GM12878 (cell line): Measurements from ENCODE around the gene NHSL1. TPM values are rescaled to one million over a fixed set of nuclear protein-coding genes. Genes with fewer than 3 reads are reported as not detected.

Experiments
- ATAC-seq: fragments of 200-7000 bp; cut with Tn5 transposase; 3 replicates; pipeline ENCODE4 v1.9.1; 2020; ENCODE audit warnings: mild to moderate bottlenecking, moderate library complexity
- BruUV-seq: library from RNA; stranded (reverse); fragments of 400-500 nt; replicated peaks from 2 replicates; lab custom pipeline; 2021; lab: Mats Ljungman, UMichigan
- CTCF ChIA-PET: fragments of 300-600 bp; sonication (Branson Sonifier 250); formaldehyde crosslinking; extraction: SDS; loops from one replicate; lab custom pipeline; 2021; ENCODE audit warnings: inconsistent platforms; lab: Yijun Ruan, JAX
- POLR2A ChIA-PET: fragments of 350-600 bp; formaldehyde crosslinking; extraction: SDS; loops from one replicate; lab custom pipeline; 2021; ENCODE audit warnings: inconsistent platforms; lab: Charles Lee
- RAD21 ChIA-PET: fragments of 300-600 bp; sonication (Branson Sonifier 250); formaldehyde crosslinking; loops from one replicate; lab custom pipeline; 2023; ENCODE audit warnings: antibody characterized with exemption; ENCODE audit not compliant: unreplicated experiment; lab: Charles Lee
- SMC1A ChIA-PET: fragments of 300-600 bp; sonication (Branson Sonifier 250); formaldehyde crosslinking; loops from one replicate; lab custom pipeline; 2023; ENCODE audit not compliant: unreplicated experiment, uncharacterized antibody; lab: Charles Lee
- DNase-seq: peaks from one replicate; pipeline ENCODE4 v3.0.0-alpha.2; 2011; ENCODE audit warnings: low read depth, low spot score
- FAIRE-seq: peaks from 3 replicates; lab custom pipeline; 2011; peaks lifted over from hg19 to GRCh38; lab: Jason Lieb, UNC
- H2AFZ ChIP-seq: 2 replicates; pipeline ENCODE4 v1.6.0; 2011; ENCODE audit warnings: low read depth, low read length, control low read depth; ENCODE audit not compliant: control insufficient read depth
- H3K27ac ChIP-seq: 2 replicates; pipeline ENCODE4 v1.5.1; 2011; ENCODE audit warnings: control low read depth; ENCODE audit not compliant: control insufficient read depth, insufficient read depth
- H3K27me3 ChIP-seq, 2 experiments: replicated peaks in 1 of 2; 2 replicates each; pipeline versions ENCODE4 v1.6.0 to v1.6.1; 2011; ENCODE audit warnings: low read length in 1 of 2; ENCODE audit not compliant: control insufficient read depth in 2 of 2, insufficient read depth in 2 of 2
- H3K36me3 ChIP-seq, 2 experiments: 2 replicates each; pipeline ENCODE4 v1.5.1; 2011; ENCODE audit warnings: low read length in 1 of 2; ENCODE audit not compliant: control insufficient read depth in 2 of 2, insufficient read depth in 2 of 2
- H3K4me1 ChIP-seq: 2 replicates; pipeline ENCODE4 v1.6.1; 2011; ENCODE audit warnings: mild to moderate bottlenecking, low read length, moderate library complexity, mixed read lengths; ENCODE audit not compliant: control insufficient read depth, insufficient read depth
- H3K4me2 ChIP-seq: 2 replicates; pipeline ENCODE4 v1.6.0; 2011; ENCODE audit warnings: control low read depth; ENCODE audit not compliant: control insufficient read depth, insufficient read depth
- H3K4me3 ChIP-seq: fragments of 200-600 bp; sonication (generic); 2 replicates; pipeline ENCODE4 v1.5.1; 2016
- H3K79me2 ChIP-seq: 2 replicates; pipeline ENCODE4 v1.6.0; 2011; ENCODE audit warnings: low read length; ENCODE audit not compliant: control insufficient read depth, insufficient read depth
- H3K9ac ChIP-seq: 2 replicates; pipeline ENCODE4 v1.8.0; 2011; ENCODE audit warnings: low read length, control low read depth, mixed read lengths; ENCODE audit not compliant: control insufficient read depth, insufficient read depth
- H3K9me3 ChIP-seq: replicated peaks from 3 replicates; pipeline ENCODE4 v1.5.1; 2011; ENCODE audit warnings: mild to moderate bottlenecking, low read length; ENCODE audit not compliant: control insufficient read depth, insufficient read depth
- H4K20me1 ChIP-seq: 2 replicates; pipeline ENCODE4 v1.6.0; 2011; ENCODE audit not compliant: control insufficient read depth, insufficient read depth
- SPI1 ChIP-seq: IDR thresholded peaks from 2 replicates; pipeline ENCODE4 v1.6.1; 2011; ENCODE audit warnings: low read depth, mild to moderate bottlenecking, low read length, moderate library complexity, borderline replicate concordance; ENCODE audit not compliant: insufficient read depth
- WGBS: methylation state at CpG from one replicate; pipeline ENCODE4 v1.1.6; 2016; ENCODE audit warnings: low lambda C conversion rate; ENCODE audit not compliant: insufficient replicate concordance, insufficient coverage; ENCODE audit errors: missing lambda C conversion rate; 5-methylcytosine and 5-hydroxymethylcytosine counted together
- in situ Hi-C: fragments of 300-500 bp; cut with MboI; formaldehyde crosslinking; loops from 9 replicates; pipeline ENCODE4 v1.14.3; 2018; ENCODE audit warnings: mixed read lengths
- intact Hi-C: fragments of 100-400 bp; cut with micrococcal nuclease; formaldehyde crosslinking; loops from one replicate; pipeline ENCODE4 v1.14.2; 2022; ENCODE audit not compliant: unreplicated experiment
- polyA plus RNA-seq, 11 experiments: library from polyadenylated mRNA; depleted of rRNA in 4 of 11; unstranded in 6 of 11; stranded (reverse) in 5 of 11; fragments of >200 nt; fragmentation: Nextera tagmentation in 4 of 11; fragmentation: Illumina TruSeq in 1 of 11; extraction: Ambion mirVana in 4 of 11; extraction: Trizol in 1 of 11; gene quantifications; 1 replicate in 1 of 11; 2 replicates in 10 of 11; pipeline versions ENCODE4 v1.2.1 to v1.2.3, GENCODE V29; 2011 to 2016; ENCODE audit warnings: inconsistent platforms in 2 of 11, missing spikeins in 2 of 11, low read depth in 1 of 11
- total RNA-seq, 4 experiments: library from RNA; depleted of rRNA in 3 of 4; stranded (reverse); fragments of >200 nt in 3 of 4; fragmentation: Illumina TruSeq in 1 of 4; extraction: Trizol in 1 of 4; gene quantifications; 2 replicates each; pipeline versions ENCODE4 v1.2.1 to v1.2.3, GENCODE V29; 2013 to 2021
- TF ChIP-seq, protein P1 (sequence below): IDR thresholded peaks from 2 replicates; pipeline ENCODE4 v1.6.1; 2012; ENCODE audit warnings: improper control_type of control experiment, low read depth, low read length; ENCODE audit not compliant: insufficient replicate concordance

Gene NHSL1
- total and polyA plus RNA-seq, 10 of the 15 experiments (the other 5 are each of a cell fraction or from before 2014, with no cell fraction given) = 0.26 to 14.1 (median 0.90) TPM

DNA sequence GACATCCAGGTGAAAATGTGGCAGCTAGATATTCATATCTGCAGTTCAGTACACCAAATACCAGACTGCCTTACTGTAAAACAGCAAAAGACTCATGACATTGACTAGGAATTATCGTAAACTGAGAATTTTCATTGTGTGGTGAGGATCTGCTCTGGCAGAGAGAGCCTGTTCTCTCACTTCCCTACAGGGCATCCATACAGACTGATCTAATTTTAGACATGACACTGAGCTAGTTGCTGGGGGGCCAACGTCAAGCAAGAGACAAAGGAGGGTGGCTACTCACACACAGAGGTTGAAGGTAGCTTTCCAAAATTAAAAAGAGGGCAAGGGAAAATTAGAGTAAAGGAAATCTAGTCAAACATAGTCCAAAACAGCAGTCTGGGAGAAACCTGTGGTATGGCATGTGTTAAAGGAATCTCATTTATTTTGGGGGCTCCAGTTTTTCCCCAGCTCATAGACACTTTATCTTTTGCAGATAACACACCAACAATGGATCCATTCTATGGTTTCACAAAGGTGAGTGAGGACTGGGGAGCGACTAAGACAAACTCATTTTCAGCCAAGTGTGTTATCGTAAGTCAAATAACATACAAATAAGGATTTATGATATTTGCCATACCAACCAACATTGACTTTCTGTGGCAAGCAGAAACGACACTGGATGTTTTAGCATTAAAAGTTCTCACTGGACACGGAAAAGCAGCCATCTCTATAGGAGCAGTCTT, 36.6 kb upstream of the NHSL1 start:
- FAIRE-seq = no peak
- no peak overlapping the region for H2AFZ ChIP-seq
- no peaks in the 10 kb centered on the region; a peak in 1 of 4 replicates for H3K27me3 ChIP-seq
- H3K9ac ChIP-seq = no peak overlapping the region
- no peak overlapping the region for H3K4me3 ChIP-seq
- ChIA-PET RAD21 (interaction anchor here (0.6 to 1.6 kb wide), 2 partner anchors 11 to 13 kb away, joined by 3 to 5 read pairs; no protein-coding TSS in a partner anchor), SMC1A (interaction anchor here (1.0 to 2.5 kb wide), 7 partner anchors 9 to 24 kb away, joined by 3 to 9 read pairs (median 3); no protein-coding TSS in a partner anchor), POLR2A (interaction anchor here (1.5 kb wide), 1 partner anchor 13 kb away, joined by 3 read pairs; no protein-coding TSS in a partner anchor), CTCF (interaction anchor here (0.9 to 4.2 kb wide), 5 partner anchors 11 to 55 kb away, joined by 3 to 25 read pairs (median 4); no protein-coding TSS in a partner anchor)
- 41% methylated on average over 6 of the region's 6 CpGs for WGBS
- no peak; the same call in 2 of the 3 replicates for ATAC-seq
- no peak overlapping the region for H3K4me2 ChIP-seq
- no peaks in the 10 kb centered on the region for H3K4me1 ChIP-seq
- BruUV-seq = no TSS peak
- no peaks in the 10 kb centered on the region for H3K9me3 ChIP-seq
- in situ Hi-C loops = no loop called here
- no peaks in the 10 kb centered on the region for H3K79me2 ChIP-seq
- intact Hi-C loops = no loop called here
- TF ChIP-seq SPI1 = peak; percentile 25; the same call in 1 of the 2 replicates
- TF ChIP-seq, protein P1, sequence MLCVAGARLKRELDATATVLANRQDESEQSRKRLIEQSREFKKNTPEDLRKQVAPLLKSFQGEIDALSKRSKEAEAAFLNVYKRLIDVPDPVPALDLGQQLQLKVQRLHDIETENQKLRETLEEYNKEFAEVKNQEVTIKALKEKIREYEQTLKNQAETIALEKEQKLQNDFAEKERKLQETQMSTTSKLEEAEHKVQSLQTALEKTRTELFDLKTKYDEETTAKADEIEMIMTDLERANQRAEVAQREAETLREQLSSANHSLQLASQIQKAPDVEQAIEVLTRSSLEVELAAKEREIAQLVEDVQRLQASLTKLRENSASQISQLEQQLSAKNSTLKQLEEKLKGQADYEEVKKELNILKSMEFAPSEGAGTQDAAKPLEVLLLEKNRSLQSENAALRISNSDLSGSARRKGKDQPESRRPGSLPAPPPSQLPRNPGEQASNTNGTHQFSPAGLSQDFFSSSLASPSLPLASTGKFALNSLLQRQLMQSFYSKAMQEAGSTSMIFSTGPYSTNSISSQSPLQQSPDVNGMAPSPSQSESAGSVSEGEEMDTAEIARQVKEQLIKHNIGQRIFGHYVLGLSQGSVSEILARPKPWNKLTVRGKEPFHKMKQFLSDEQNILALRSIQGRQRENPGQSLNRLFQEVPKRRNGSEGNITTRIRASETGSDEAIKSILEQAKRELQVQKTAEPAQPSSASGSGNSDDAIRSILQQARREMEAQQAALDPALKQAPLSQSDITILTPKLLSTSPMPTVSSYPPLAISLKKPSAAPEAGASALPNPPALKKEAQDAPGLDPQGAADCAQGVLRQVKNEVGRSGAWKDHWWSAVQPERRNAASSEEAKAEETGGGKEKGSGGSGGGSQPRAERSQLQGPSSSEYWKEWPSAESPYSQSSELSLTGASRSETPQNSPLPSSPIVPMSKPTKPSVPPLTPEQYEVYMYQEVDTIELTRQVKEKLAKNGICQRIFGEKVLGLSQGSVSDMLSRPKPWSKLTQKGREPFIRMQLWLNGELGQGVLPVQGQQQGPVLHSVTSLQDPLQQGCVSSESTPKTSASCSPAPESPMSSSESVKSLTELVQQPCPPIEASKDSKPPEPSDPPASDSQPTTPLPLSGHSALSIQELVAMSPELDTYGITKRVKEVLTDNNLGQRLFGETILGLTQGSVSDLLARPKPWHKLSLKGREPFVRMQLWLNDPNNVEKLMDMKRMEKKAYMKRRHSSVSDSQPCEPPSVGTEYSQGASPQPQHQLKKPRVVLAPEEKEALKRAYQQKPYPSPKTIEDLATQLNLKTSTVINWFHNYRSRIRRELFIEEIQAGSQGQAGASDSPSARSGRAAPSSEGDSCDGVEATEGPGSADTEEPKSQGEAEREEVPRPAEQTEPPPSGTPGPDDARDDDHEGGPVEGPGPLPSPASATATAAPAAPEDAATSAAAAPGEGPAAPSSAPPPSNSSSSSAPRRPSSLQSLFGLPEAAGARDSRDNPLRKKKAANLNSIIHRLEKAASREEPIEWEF = no peak
- no peaks in the 10 kb centered on the region for H3K36me3 ChIP-seq
- no peaks in the 10 kb centered on the region for H4K20me1 ChIP-seq
- H3K27ac ChIP-seq = no peak overlapping the region
- no peak for DNase-seq
